Glomerular visceral epithelial cell (primary cell): ENCODE data around the gene ASB4.
"Not testable (repeated sequence)": the region's sequence is repeated elsewhere in the genome, so short reads cannot be mapped to it uniquely, and the experiment has no call there.

ENCODE experiments used
- DNase-seq: peaks from one replicate; pipeline ENCODE4 v3.0.0-alpha.2; 2016; ENCODE audit errors: extremely low spot score

Gene ASB4

DNA sequence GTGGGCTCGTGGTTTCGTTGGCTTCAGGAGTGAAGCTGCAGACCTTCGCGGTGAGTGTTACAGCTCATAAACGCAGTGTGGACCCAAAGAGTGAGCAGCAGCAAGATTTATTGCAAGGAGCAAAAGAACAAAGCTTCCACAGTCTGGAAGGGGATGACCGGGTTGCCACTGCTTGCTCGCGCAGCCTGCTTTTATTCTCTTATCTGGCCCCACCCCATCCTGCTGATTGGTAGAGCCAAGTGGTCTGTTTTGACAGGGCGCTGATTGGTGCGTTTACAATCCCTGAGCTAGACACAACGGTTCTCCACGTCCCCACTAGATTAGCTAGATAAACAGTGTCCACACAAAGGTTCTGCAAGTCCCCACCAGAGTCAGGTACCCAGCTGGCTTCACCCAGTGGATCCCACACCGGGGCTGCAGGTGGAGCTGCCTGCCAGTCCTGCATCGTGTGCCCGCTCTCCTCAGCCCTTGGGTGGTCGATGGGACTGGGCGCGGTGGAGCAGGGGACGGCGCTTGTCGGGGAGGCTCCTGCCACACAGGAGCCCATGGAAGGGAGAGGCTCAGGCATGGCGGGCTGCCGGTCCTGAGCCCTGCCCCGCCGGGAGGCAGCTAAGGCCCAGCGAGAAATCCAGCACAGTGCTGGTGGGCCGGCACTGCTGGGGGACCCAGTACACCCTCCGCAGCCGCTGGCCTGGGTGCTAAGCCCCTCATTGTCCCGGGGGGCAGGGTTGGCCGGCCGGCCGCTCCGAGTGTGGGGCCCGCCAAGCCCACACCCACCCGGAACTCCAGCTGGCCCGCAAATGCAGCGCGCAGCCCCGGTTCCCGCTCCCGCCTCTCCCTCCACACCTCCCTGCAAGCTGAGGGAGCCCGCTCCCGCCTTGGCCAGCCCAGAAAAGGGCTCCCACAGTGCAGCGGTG is 66.5 kb downstream of the ASB4 start:
- not testable (repeated sequence) for DNase-seq

DNA sequence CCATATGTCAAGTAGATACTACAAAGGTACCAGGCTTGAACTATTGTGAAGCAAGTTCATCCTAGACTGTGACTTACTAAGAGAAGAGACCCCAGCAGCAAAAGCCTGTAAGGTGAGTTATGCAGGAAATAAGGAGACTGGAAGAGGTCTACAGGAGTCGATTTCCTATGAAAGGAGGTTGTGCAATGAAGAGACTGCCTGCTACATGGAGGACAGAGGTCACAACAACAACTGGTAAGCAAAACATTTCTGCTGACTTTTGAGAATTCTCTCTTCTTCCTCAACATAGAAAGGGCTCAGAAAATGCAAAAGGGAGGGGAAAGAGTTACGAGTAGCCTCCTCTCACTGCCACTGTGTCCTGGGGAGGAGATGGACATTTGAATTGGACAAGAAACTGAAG is 68.2 kb downstream of the ASB4 start:
- DNase-seq: no peak

DNA sequence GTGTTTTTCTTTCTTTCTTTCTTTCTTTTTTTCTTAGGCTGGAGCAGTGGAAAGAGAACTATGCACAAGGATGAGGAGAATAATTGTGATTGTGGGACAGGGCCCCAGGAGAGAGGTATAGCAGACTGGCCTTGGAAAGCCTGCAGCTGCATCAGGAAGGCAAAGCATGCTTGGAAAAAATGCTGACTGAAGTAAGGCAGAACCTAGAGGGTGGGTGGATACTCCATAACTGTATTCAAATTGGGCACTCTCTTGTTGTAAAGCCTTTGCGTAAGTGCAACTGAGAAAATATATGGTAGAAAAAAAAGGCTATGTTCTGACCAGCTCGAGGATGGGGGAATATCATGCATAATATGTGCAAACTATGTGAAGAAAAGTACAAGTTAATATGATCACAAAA is 71.0 kb downstream of the ASB4 start:
- DNase-seq: no peak

DNA sequence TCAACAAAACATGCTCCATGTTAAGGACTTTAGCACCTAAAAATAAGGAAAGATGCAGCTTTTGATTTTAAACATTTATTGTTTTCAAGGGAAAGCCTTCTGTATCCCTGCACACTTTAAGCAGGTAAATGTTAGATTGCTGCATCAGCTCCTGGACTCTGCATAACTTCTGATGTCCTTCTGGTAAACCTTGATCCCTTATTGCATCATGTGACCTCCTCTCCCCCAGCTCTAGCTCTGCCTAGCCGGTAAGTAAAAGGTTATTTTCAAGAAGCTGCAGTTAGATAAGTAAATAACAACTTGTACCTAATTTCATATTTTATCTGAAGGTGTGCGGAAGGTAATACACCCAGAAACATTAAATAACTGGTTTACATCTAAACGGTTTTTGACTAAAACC is 73.1 kb downstream of the ASB4 start:
- no peak for DNase-seq

DNA sequence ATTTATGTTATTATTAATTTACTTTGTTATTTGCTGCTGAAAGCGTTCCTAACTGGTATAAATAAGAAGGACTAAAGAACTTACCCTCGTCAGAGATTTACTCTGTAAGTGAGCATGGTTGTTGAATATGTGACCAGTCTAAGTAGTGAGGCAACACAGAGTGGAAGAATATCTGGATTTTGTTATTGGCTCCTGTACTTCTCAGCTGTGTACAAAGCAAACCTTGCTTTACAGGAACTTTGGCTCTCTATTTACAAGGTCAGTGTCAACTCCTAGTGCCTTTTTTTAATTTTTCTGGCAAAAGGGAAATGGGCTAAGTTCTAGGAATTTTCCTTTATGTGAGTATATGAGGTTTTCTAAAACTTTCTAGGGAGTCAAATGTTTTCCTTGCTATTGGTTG is 74.9 kb downstream of the ASB4 start:
- DNase-seq: no peak

DNA sequence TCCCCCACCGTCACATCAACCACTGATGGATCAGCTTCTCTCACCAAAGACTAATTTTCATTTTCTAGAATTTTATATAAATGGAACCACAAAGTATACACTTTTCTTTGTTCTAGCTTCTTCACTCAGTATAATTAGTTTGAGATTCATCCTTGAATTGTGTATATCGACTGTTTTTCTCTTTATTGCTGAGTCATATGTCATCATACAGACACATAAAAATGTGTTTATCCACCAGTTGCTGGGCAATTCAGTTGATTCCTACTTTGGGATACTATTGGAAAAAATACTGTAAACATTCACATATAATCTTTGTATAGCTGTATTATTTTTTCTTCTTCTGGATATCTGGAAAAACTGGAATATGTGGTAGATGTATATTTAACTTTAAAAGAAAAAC is 84.0 kb downstream of the ASB4 start:
- no peak for DNase-seq

DNA sequence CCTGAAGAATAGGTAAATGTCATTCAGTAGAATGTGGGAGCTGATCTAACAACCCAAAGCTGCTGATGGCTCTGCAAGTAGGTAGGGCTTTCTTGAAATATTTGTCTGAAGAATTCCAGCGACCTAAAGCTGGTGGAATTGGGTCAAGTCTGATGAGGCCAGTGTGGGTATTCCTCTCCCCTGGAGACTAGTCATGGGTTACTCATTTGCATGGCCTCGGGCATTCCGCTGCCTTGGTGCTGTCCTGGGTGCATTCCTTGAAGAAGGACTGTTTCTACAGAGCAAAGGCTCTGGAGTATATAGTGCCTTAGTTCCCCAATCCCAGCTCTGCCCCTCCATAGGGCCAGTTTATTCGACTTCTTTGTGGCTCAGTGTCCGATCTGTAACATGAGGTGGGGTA is 91.4 kb downstream of the ASB4 start:
- DNase-seq: peak; percentile 10

DNA sequence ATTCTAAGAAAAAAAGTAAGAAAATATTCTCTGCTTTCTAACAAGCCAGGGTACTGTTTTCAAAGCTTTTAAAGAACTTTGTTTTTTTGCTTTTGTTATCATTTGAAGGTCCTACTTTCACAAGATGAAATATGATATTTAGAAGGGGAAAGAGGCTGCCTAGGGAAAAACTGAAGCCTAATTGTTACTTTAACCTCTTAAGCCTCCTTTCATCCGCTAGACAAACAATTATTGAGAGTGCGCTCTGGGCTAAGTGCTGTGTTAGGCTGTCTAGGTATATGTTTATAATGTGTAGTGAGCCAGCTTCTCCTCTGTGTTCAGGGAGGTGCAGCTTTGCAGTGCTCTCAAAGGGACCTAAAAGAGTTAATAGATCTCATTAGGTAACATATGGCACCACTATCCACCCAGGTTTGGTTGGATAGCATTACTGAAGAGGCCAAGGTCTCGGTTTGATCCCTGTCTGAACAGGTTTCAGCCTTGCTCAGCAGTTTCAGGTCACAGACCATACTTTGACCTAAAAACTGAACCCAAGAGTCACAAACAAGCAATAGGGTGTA is 92.6 kb downstream of the ASB4 start:
- no peak for DNase-seq

DNA sequence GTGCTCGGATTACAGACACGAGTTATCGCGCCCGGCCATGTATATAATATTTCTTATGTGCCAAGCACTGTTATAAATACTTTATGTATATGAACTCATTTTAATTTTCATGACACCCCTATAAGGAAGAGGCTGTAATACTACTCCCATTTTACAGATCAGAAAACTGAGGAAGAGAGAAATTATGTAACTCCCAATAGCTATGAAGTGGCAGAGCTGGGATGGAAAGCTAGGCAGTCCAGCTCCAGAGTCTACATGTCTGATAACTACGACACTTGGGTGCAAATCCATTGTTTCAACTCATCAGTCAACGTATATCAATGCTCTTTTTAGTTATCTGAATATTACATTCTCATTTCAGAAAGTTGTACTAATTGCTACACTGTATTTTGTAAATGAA is 93.6 kb downstream of the ASB4 start:
- DNase-seq: no peak

DNA sequence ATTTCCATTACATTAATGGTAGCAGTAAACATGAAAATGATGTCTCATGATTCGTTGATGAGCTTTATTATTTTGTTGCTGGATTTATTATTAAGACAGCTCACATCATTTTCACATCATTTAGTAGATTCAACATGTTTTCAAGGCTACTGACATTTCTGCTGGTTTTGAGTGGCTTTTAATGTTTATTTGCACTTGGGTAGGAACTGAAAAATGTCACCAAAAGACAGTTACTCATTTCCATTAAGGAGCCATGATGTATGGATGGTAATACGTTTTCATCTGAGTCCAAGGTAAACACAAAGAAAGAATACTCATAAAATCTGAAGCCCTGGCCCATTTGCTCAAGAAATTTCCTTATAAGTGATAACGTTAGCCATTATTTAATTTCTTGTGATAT is 95.7 kb downstream of the ASB4 start:
- DNase-seq: no peak

DNA sequence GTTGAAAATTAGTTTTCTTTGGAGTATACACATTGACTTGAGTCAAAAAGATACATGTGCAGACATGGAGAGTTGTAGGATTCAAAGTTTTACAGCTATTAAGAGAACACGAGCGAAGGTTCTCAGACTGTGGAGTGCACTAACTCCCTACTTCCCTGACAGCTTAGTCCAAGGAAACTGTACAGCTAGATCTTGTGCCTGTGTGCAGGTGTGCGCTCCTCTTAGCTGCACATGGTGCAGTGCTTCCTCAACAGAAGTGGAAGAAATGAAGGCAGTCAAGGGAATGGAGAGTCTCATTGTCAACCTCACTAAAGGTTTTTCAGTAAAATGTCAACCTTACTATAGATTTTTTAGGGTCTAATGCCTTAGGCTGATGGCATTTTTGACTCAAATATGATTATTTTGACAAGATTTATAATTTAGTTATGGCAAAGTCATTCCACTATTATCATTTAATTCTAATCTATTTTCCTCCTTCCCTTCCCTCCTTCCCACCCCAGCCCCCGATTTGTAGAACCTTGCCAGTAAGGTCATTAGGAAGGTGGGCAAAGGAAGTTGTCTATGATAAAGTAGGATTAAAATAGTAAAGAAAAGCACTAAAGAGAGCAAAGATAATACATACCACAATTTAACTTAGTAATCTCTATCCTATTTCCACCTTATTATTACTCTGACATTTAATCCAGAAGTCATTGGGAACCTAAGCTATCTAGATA is 97.0 kb downstream of the ASB4 start:
- DNase-seq: no peak

DNA sequence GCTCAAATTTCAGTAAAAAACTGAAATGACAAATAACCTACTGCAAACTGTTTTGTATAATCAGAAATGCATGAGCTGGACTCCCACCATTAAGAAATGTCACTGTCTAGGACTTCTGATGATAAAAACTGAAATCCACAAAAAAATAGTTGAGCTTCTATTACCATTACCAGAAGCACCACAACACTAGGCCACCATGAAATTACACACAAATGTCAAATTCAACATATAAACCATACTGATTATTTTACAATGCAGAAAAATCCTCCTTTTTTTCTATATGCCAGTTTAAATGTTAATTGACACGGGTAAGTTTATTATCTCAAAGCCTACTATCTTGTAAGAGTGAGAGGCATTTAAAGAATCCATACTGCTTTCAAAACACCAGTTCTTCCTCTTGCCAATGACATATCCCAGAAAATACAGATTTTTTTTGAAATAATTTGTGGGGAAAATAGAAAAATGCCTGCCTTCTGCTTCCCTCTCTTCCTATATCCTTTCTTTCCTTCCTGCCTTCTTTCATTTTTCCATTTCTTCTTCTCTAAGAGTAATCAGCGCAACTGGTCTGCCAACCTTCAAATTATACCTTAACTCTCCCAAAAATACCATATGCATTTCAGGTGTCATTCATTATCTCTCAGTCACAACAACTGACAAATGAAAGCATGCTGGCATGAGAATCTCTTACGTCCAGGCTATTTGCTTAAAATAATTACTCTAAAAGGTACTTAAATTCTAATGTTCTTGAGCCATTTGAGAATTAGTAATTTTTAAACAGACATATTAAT is 98.3 kb downstream of the ASB4 start:
- DNase-seq: no peak

DNA sequence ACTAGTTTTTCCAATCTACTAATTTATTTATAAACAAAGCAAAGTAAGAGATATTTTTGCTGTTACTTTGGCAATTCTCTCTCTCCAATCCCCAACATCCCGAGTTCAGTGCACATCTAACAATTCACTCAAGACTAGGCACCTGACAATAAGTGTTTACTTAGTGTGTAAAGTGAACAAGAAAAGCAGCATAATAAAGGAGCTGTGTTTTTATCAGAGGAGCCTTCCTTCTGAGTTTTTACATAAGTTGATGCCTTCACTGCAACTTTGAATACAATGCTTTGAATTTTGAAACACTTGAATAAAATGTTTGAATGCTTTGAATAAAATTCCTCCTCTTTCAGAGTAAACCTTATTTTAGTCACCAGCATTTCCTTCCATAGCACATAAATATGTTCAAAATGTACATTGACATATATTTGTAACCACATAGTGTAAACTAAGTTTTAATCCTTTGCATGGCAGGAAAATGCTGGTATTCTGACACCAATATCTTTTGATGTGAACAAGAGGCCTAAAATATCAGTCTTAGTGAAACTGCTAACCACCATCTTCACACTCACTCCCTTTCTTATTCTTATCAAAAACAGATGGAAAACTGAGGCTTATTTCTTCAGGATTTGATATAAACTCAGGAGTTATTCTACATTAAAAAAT is 99.2 kb downstream of the ASB4 start:
- DNase-seq: no peak

DNA sequence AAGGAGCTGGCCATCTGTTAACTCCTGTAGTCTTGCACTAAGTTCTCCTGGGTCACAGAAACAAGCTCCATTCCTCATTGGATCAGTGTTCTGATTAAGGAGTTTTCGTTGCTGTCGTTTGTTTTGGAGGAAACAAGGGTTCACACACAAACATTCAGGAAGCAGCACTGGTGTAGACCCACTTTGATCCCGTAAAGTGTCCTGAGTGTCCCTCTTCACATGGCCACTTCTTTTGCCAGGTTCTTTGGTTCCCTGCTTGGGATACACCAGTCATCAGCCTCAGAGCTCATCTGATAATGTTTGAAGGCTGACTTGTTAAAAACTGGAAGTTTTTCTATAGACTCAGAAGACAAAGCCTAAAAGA is 99.7 kb downstream of the ASB4 start:
- no peak for DNase-seq

DNA sequence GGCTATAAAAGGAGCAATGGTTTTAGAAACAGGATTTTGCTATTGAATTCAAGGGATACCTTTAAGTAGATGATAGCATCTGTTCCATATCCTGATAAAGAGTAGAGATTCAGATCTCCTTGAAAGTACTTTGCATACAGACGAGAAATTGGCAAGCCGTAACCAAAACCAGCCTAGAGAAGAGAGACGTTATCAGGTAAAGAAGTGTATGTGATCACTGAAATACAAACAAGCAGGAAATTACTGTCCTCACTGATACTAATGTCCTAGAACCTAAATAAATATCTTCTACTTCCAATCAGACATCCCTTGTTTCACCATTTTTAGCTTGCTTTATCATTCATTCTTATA is 101.2 kb downstream of the ASB4 start:
- DNase-seq: no peak

DNA sequence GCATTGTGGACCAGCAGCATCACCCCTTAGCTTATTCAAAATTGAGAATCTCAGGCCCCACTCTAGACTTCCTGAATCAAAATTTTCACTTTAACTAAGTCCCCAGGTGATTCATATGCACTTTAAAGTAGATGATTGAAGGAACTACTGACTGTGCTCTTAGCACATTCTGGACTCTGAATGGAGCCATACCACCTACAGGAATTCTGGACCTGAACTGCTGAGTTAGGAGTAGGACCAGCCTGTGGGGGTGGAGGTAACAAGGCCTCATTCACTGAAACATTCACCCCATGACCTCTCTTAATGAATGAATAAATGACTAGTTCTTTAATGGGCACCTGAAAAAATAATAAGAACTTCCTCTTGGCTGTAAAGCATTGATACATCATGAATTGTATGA is 103.3 kb downstream of the ASB4 start:
- no peak for DNase-seq

DNA sequence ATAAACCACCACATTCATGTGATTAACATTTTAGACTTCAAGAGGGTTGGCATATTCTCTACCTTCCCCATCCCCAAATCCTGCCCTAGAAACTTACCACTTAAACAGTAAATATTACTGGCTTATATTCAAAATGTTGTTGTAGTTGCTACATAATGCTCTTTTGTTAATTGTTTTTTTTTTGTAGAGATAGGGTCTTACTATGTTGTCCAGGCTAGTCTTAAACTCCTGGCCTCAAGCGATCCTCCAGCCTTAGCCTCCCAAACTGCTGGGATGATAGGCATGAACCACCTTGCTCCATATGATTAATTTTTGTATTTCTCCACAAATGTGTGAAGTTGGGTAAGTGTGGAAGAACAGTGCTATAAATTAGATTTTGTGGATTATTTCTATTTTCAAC is 104.0 kb downstream of the ASB4 start:
- DNase-seq: no peak
